Upper lobe of right lung (tissue), 1 donor: ENCODE results near the gene EWSR1. TPM values are rescaled to one million over a fixed set of nuclear protein-coding genes. Genes with fewer than 3 reads are reported as not detected.

ENCODE experiments used
- ATAC-seq: fragments of 200-7000 bp; cut with Tn5 transposase; one replicate; pipeline ENCODE4 v1.9.1; 2020; ENCODE audit warnings: mild to moderate bottlenecking, moderate library complexity
- DNase-seq: peaks from one replicate; pipeline ENCODE4 v3.0.0-alpha.2; 2020
- H3K27ac ChIP-seq: fragments of 200-600 bp; one replicate; pipeline ENCODE4 v1.8.0; 2022
- H3K27me3 ChIP-seq: fragments of 200-600 bp; one replicate; pipeline ENCODE4 v1.8.0; 2022; ENCODE audit warnings: mild to moderate bottlenecking
- H3K36me3 ChIP-seq: fragments of 200-600 bp; one replicate; pipeline ENCODE4 v1.8.0; 2022
- H3K4me1 ChIP-seq: fragments of 200-600 bp; one replicate; pipeline ENCODE4 v1.8.0; 2022
- H3K4me3 ChIP-seq: fragments of 200-600 bp; one replicate; pipeline ENCODE4 v1.8.0; 2022; ENCODE audit warnings: mild to moderate bottlenecking
- H3K9me3 ChIP-seq: fragments of 200-600 bp; one replicate; pipeline ENCODE4 v1.8.0; 2022
- CTCF ChIP-seq: fragments of 200-600 bp; IDR thresholded peaks from one replicate; pipeline ENCODE4 v1.8.0; 2022; ENCODE audit warnings: antibody characterized with exemption
- intact Hi-C: fragments of 100-400 bp; cut with DNase I; formaldehyde crosslinking; loops from one replicate; pipeline ENCODE4 v1.11.0; 2022
- total RNA-seq: library from RNA; stranded (reverse); fragmentation: NEBNext Ultra II Directional; extraction: Animal tissue kit (Norgen Biotek cat#: 25700); gene quantifications from one replicate; pipeline ENCODE4 v1.2.1, GENCODE V29; 2021
- donor health status: DM: no; HTN: yes; CAD: no; lungs with severe emphysema.

Gene EWSR1
- total RNA-seq, 1 donor from 2014 or later, result 149 TPM

- Histone ChIP-seq H3K4me3 (peak overlapping the region; percentile 95), H3K4me1 (peaks cover 43% of the 10 kb centered on the region), H3K9me3 (no peaks in the 10 kb centered on the region), H3K27me3 (no peaks in the 10 kb centered on the region), H3K36me3 (peaks cover 9% of the 10 kb centered on the region), H3K27ac (peak overlapping the region; percentile 100)
- ATAC-seq, result no peak
- intact Hi-C loops, result no loop called here
- no peak for TF ChIP-seq CTCF
- no peak for DNase-seq
Measured at GRCh38 chr22:29267462-29267857, 608 bp upstream of the EWSR1 start.

GRCh38 chr22:29268511-29269229 is 602 bp downstream of the EWSR1 start:
- peaks cover 21% of the 10 kb centered on the region for H3K36me3 ChIP-seq
- DNase-seq (peak; percentile 87), ATAC-seq (peak; percentile 71)
- H3K9me3 ChIP-seq, result no peaks in the 10 kb centered on the region
- no peaks in the 10 kb centered on the region for H3K27me3 ChIP-seq
- intact Hi-C loops, result no loop called here
- H3K4me1 ChIP-seq, result peaks cover 55% of the 10 kb centered on the region
- H3K27ac ChIP-seq, result peak overlapping the region; percentile 100
- TF ChIP-seq CTCF, result no peak
- peak overlapping the region; percentile 95 for H3K4me3 ChIP-seq

- ATAC-seq (no peak), DNase-seq (no peak)
- Histone ChIP-seq H3K9me3 (no peaks in the 10 kb centered on the region), H3K4me3 (peak overlapping the region; percentile 95), H3K36me3 (peaks cover 26% of the 10 kb centered on the region), H3K27ac (peak overlapping the region; percentile 100), H3K27me3 (no peaks in the 10 kb centered on the region), H3K4me1 (peaks cover 57% of the 10 kb centered on the region)
- intact Hi-C loops, result no loop called here
- no peak for TF ChIP-seq CTCF
Measured at GRCh38 chr22:29269230-29269604, 1.1 kb downstream of the EWSR1 start.

GRCh38 chr22:29269731-29270474 is 1.8 kb downstream of the EWSR1 start:
- ATAC-seq (no peak), DNase-seq (no peak)
- intact Hi-C loops, result no loop called here
- TF ChIP-seq CTCF, result no peak
- Histone ChIP-seq H3K27ac (peak overlapping the region; percentile 100), H3K36me3 (peaks cover 33% of the 10 kb centered on the region), H3K4me1 (peaks cover 62% of the 10 kb centered on the region), H3K27me3 (no peaks in the 10 kb centered on the region), H3K9me3 (no peaks in the 10 kb centered on the region), H3K4me3 (peak overlapping the region; percentile 95)

GRCh38 chr22:29270475-29271271 is 2.6 kb downstream of the EWSR1 start:
- no peaks in the 10 kb centered on the region for H3K9me3 ChIP-seq
- H3K4me3 ChIP-seq, result peak overlapping the region; percentile 95
- peaks cover 36% of the 10 kb centered on the region for H3K36me3 ChIP-seq
- intact Hi-C loops, result no loop called here
- H3K4me1 ChIP-seq, result peaks cover 70% of the 10 kb centered on the region
- no peak for TF ChIP-seq CTCF
- no peak for DNase-seq
- no peak overlapping the region for H3K27ac ChIP-seq
- no peaks in the 10 kb centered on the region for H3K27me3 ChIP-seq
- no peak for ATAC-seq
